Esophagus muscularis mucosa (tissue), 4 donors: ENCODE results near the gene RCC2. TPM values are rescaled to one million over a fixed set of nuclear protein-coding genes. Genes with fewer than 3 reads are reported as not detected.
"Not testable (repeated sequence)": the region's sequence is repeated elsewhere in the genome, so short reads cannot be mapped to it uniquely, and the experiment has no call there.

Source experiments
- DNase-seq: peaks from one replicate; pipeline ENCODE4 v3.0.0-alpha.2; 2017; ENCODE audit errors: extremely low spot score
- H3K27ac ChIP-seq, 4 donors: fragments of 200-600 bp; sonication (generic); replicated peaks in 1 of 4; 1 replicate in 3 of 4; 2 replicates in 1 of 4; pipeline ENCODE4 v1.5.1; 2016 to 2019; ENCODE audit warnings: mild to moderate bottlenecking in 1 of 4
- H3K27me3 ChIP-seq, 4 donors: fragments of 200-600 bp; sonication (generic); one replicate each; pipeline versions ENCODE4 v1.5.1 to v1.6.0; 2016 to 2019
- H3K36me3 ChIP-seq, 4 donors: fragments of 200-600 bp; sonication (generic); one replicate each; pipeline ENCODE4 v1.5.1; 2016 to 2019
- H3K4me1 ChIP-seq, 4 donors: fragments of 200-600 bp; sonication (generic); one replicate each; pipeline ENCODE4 v1.5.1; 2016 to 2019
- H3K4me3 ChIP-seq, 4 donors: fragments of 200-600 bp; sonication (generic); 1 replicate in 2 of 4; 2 replicates in 2 of 4; pipeline ENCODE4 v1.5.1; 2016 to 2019; ENCODE audit warnings: mild to moderate bottlenecking in 4 of 4, moderate library complexity in 1 of 4
- H3K9me3 ChIP-seq, 4 donors: fragments of 200-600 bp; sonication (generic); 1 replicate in 3 of 4; 2 replicates in 1 of 4; pipeline ENCODE4 v1.5.1; 2016 to 2019
- EP300 ChIP-seq: sonication (generic); formaldehyde crosslinking; IDR thresholded peaks from one replicate; pipeline ENCODE4 v1.6.1; 2017; ENCODE audit warnings: antibody characterized with exemption
- POLR2A ChIP-seq: fragments of 450-650 bp; IDR thresholded peaks from one replicate; pipeline ENCODE4 v1.6.1; 2017; ENCODE audit warnings: antibody characterized with exemption, moderate library complexity, mild to moderate bottlenecking, low read depth
- POLR2AphosphoS5 ChIP-seq, 2 donors: sonication (generic); formaldehyde crosslinking; IDR thresholded peaks; one replicate each; pipeline ENCODE4 v1.6.1; 2017; ENCODE audit warnings: antibody characterized with exemption in 2 of 2
- WGBS: methylation state at CpG from one replicate; pipeline ENCODE4 v1.1.5; 2018; 5-methylcytosine and 5-hydroxymethylcytosine counted together
- intact Hi-C: fragments of 100-400 bp; cut with DNase I; formaldehyde crosslinking; loops from one replicate; pipeline ENCODE4 v1.15.1; 2023
- total RNA-seq, 4 donors: library from RNA; depleted of rRNA; stranded (reverse); fragments of >200 nt; gene quantifications; one replicate each; pipeline versions ENCODE4 v1.1.0 to v1.2.1, GENCODE V29; 2016
- TF ChIP-seq, protein P1 (sequence below), 3 experiments: fragments of 200-600 bp in 2 of 3; fragments of 450-650 bp in 1 of 3; sonication (generic) in 2 of 3; IDR thresholded peaks; one replicate each; pipeline ENCODE4 v1.5.1; 2017 to 2019; ENCODE audit warnings: antibody characterized with exemption in 3 of 3, mild to moderate bottlenecking in 2 of 3, moderate library complexity in 1 of 3

Gene RCC2
- total RNA-seq, 4 donors from 2014 or later = 12.0 to 22.6 (median 20.5) TPM

DNA sequence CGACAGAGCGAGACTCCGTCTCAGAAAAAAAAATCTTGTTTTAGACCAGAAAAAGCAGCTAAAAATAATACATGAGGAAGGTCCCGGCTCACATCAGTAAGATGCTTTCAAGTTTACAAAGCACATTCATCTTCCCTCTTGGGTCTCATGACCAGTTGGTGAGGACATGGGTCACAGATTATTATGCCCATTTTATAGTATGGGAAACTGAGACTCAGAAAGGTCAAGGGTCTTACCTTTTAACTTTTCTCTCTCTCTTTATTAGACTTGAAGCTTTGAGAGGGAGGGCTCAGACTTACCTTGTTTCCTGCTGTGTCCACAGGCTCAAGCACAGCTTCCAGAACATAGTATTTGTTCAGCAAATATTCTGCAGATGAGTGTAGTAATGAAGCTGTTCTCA lies 13.2 kb upstream of the RCC2 start:
- H3K27ac ChIP-seq = no peak overlapping the region
- no peaks in the 10 kb centered on the region for H3K9me3 ChIP-seq
- 85% methylated on average over 4 of the region's 4 CpGs for WGBS
- DNase-seq = no peak
- H3K4me1 ChIP-seq = no peaks in the 10 kb centered on the region
- no peak overlapping the region for H3K4me3 ChIP-seq
- intact Hi-C loops = no loop called here
- TF ChIP-seq POLR2AphosphoS5 (IDR thresholded peaks at IDR 0.05) = no peak
- TF ChIP-seq EP300 = no peak
- peaks cover 0 to 9% (median 0%) of the 10 kb centered on the region in 4 donors for H3K27me3 ChIP-seq
- no peaks in the 10 kb centered on the region for H3K36me3 ChIP-seq

GRCh38 chr1:17452203-17452602 lies 12.7 kb upstream of the RCC2 start:
- H3K36me3 ChIP-seq, H3K4me1 ChIP-seq, H3K4me3 ChIP-seq, intact Hi-C loops, H3K27ac ChIP-seq, H3K9me3 ChIP-seq, DNase-seq, H3K27me3 ChIP-seq: not testable (repeated sequence)
- WGBS = 64% methylated on average over 10 of the region's 10 CpGs

DNA sequence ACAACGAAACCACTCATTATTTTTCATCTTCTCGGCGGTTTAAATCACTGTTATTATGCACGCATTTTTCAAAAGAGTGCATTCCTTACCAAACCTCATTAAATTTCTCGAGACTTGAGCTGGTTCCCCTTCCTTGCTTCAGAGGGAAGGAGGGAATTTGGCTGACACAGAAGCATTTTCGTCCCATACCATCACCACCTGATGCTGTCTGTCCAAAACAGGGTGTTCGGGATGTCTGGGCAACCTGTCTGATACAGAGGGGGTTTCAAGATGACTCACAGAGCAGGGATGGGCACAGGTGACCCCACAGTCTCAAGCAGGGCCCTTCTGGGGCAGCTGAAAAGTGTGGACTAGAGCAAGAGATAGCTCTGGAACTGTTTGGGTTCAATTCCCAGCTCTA lies 12.3 kb upstream of the RCC2 start:
- TF ChIP-seq EP300 = no peak
- TF ChIP-seq, protein P1, sequence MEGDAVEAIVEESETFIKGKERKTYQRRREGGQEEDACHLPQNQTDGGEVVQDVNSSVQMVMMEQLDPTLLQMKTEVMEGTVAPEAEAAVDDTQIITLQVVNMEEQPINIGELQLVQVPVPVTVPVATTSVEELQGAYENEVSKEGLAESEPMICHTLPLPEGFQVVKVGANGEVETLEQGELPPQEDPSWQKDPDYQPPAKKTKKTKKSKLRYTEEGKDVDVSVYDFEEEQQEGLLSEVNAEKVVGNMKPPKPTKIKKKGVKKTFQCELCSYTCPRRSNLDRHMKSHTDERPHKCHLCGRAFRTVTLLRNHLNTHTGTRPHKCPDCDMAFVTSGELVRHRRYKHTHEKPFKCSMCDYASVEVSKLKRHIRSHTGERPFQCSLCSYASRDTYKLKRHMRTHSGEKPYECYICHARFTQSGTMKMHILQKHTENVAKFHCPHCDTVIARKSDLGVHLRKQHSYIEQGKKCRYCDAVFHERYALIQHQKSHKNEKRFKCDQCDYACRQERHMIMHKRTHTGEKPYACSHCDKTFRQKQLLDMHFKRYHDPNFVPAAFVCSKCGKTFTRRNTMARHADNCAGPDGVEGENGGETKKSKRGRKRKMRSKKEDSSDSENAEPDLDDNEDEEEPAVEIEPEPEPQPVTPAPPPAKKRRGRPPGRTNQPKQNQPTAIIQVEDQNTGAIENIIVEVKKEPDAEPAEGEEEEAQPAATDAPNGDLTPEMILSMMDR (IDR thresholded peaks at IDR 0.05) = no peak
- no peak for TF ChIP-seq POLR2A
- TF ChIP-seq POLR2AphosphoS5 (IDR thresholded peaks at IDR 0.05) = no peak
- Histone ChIP-seq H3K4me1 (no peaks in the 10 kb centered on the region), H3K36me3 (no peaks in the 10 kb centered on the region), H3K27ac (no peak overlapping the region), H3K4me3 (no peak overlapping the region), H3K9me3 (no peaks in the 10 kb centered on the region), H3K27me3 (peaks cover 0 to 9% (median 0%) of the 10 kb centered on the region in 4 donors)
- WGBS = 68% methylated on average over 7 of the region's 7 CpGs
- no peak for DNase-seq
- intact Hi-C loops = no loop called here

DNA sequence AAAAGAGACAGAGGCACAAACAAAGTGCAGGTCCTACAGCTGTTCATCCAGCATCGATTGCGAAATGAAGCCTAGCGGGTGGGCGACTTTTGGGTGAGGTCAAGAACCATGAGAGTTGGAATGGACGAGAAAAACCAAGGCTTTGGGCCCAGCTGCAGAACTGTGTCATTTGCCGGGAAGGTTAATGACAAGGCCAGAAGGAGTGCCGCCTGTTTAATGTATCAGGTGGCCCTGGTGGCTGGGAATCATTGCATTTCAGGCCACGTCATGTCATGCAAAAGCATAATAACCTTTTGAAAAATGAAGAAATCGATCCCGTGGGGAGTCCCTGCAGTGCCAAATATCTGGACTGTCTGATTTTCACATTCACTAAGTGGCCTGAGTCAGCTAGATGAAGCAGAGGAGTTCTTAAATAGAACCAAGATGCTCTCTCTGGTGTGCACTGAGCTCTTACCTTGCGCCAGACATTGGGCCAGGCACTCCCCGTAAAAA lies 8.1 kb upstream of the RCC2 start:
- intact Hi-C loops = no loop called here

GRCh38 chr1:17442841-17443240 lies 3.4 kb upstream of the RCC2 start:
- intact Hi-C loops = no loop called here
- 91% methylated on average over 6 of the region's 6 CpGs for WGBS

More for the DNA sequence above, 8.1 kb upstream of the RCC2 start:
- Histone ChIP-seq H3K27ac (no peak overlapping the region), H3K4me3 (no peak overlapping the region), H3K27me3 (peaks cover 0 to 7% (median 0%) of the 10 kb centered on the region in 4 donors), H3K36me3 (no peaks in the 10 kb centered on the region), H3K9me3 (no peaks in the 10 kb centered on the region), H3K4me1 (no peaks in the 10 kb centered on the region)
- no peak for TF ChIP-seq EP300
- TF ChIP-seq, protein P1 (IDR thresholded peaks at IDR 0.05) = no peak
- TF ChIP-seq POLR2AphosphoS5 (IDR thresholded peaks at IDR 0.05) = no peak
- no peak for TF ChIP-seq POLR2A
- 81% methylated on average over 12 of the region's 12 CpGs for WGBS
- no peak for DNase-seq

More at GRCh38 chr1:17442841-17443240, 3.4 kb upstream of the RCC2 start:
- Histone ChIP-seq H3K27me3 (no peaks in the 10 kb centered on the region), H3K36me3 (no peaks in the 10 kb centered on the region), H3K4me3 (no peak overlapping the region), H3K4me1 (peaks cover 6 to 20% (median 14%) of the 10 kb centered on the region in 4 donors), H3K27ac (no peak overlapping the region), H3K9me3 (no peaks in the 10 kb centered on the region)
- TF ChIP-seq, protein P1 (IDR thresholded peaks at IDR 0.05) = no peak
- TF ChIP-seq POLR2A (no peak), POLR2AphosphoS5 (IDR thresholded peaks at IDR 0.05) (no peak), EP300 (no peak)
- no peak for DNase-seq
